ENCODE data around the gene ATP5PF. TPM values are rescaled to one million over a fixed set of nuclear protein-coding genes. Genes with fewer than 3 reads are reported as not detected.

Gene ATP5PF
- total RNA-seq, 1 donor, result 36.2 TPM

GRCh38 chr21:25710550-25710949 is 24.2 kb downstream of the ATP5PF start:
- no peak overlapping the region for H3K4me3 ChIP-seq (ENCODE audit: insufficient read depth, low read length)
- H2AFZ ChIP-seq (ENCODE audit: low read length), result no peak overlapping the region
- H3K27ac ChIP-seq (ENCODE audit: low read depth, low read length), result no peak overlapping the region
- no peaks in the 10 kb centered on the region for H3K9me3 ChIP-seq (ENCODE audit: low read depth, low read length)
- H4K20me1 ChIP-seq (ENCODE audit: insufficient read depth, low read length), result no peaks in the 10 kb centered on the region
- DNase-seq (ENCODE audit: insufficient read length, low spot score, missing footprints), result no peak
- H3K79me2 ChIP-seq (ENCODE audit: insufficient read depth, low read length), result no peaks in the 10 kb centered on the region
- no peak overlapping the region for H3K4me2 ChIP-seq (ENCODE audit: insufficient read depth, low read length)
- no peaks in the 10 kb centered on the region for H3K36me3 ChIP-seq (ENCODE audit: insufficient read depth, low read length)
- TF ChIP-seq CTCF (IDR thresholded peaks at IDR 0.05; ENCODE audit: extremely low read depth, low read depth, low read length), result no peak
- no peaks in the 10 kb centered on the region for H3K4me1 ChIP-seq (ENCODE audit: insufficient read depth, low read length)
- H3K27me3 ChIP-seq (ENCODE audit: insufficient read depth, low read length), result no peaks in the 10 kb centered on the region

- H3K4me3 ChIP-seq (ENCODE audit: insufficient read depth, low read length), result no peak overlapping the region
- no peaks in the 10 kb centered on the region for H3K9me3 ChIP-seq (ENCODE audit: low read depth, low read length)
- TF ChIP-seq CTCF (IDR thresholded peaks at IDR 0.05; ENCODE audit: extremely low read depth, low read depth, low read length), result no peak
- no peaks in the 10 kb centered on the region for H3K79me2 ChIP-seq (ENCODE audit: insufficient read depth, low read length)
- no peak overlapping the region for H3K4me2 ChIP-seq (ENCODE audit: insufficient read depth, low read length)
- H2AFZ ChIP-seq (ENCODE audit: low read length), result no peak overlapping the region
- no peak overlapping the region for H3K27ac ChIP-seq (ENCODE audit: low read depth, low read length)
- H3K27me3 ChIP-seq (ENCODE audit: insufficient read depth, low read length), result no peaks in the 10 kb centered on the region
- no peaks in the 10 kb centered on the region for H3K36me3 ChIP-seq (ENCODE audit: insufficient read depth, low read length)
- DNase-seq (ENCODE audit: insufficient read length, low spot score, missing footprints), result no peak
- no peaks in the 10 kb centered on the region for H3K4me1 ChIP-seq (ENCODE audit: insufficient read depth, low read length)
- no peaks in the 10 kb centered on the region for H4K20me1 ChIP-seq (ENCODE audit: insufficient read depth, low read length)
Measured at GRCh38 chr21:25709684-25710265, 24.9 kb downstream of the ATP5PF start.

DNA sequence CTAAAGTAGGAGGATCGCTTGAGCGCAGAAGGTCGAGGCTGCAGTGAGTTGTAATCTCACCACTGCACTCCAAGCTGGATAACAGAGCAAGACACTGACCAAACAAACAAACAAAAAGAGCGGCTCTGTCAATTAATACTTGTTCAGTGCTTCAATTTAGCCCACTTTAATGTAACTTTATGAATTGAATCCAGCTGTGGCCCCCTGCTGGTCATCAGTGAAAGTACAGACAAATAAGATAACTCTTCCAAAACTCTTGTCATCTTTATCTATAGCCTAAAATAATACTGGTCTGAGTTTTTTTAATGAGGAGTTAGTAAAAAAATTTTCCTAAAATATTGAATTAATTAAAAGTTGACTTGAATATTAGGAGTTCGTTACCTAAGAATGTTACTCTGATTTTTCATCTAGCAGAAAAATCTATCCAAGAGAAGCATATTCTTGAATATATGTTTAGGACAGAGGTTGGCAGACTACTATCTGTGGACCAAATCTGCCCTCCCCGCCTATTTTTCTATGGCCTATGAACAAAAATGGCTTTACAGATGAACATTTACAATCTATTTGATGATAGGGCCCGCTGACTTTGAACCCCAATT is 26.1 kb downstream of the ATP5PF start:
- Histone ChIP-seq H2AFZ (ENCODE audit: low read length) (no peak overlapping the region), H4K20me1 (ENCODE audit: insufficient read depth, low read length) (no peaks in the 10 kb centered on the region), H3K4me3 (ENCODE audit: insufficient read depth, low read length) (no peak overlapping the region), H3K4me1 (ENCODE audit: insufficient read depth, low read length) (no peaks in the 10 kb centered on the region), H3K9me3 (ENCODE audit: low read depth, low read length) (no peaks in the 10 kb centered on the region), H3K4me2 (ENCODE audit: insufficient read depth, low read length) (no peak overlapping the region), H3K27me3 (ENCODE audit: insufficient read depth, low read length) (no peaks in the 10 kb centered on the region), H3K27ac (ENCODE audit: low read depth, low read length) (no peak overlapping the region), H3K36me3 (ENCODE audit: insufficient read depth, low read length) (no peaks in the 10 kb centered on the region), H3K79me2 (ENCODE audit: insufficient read depth, low read length) (no peaks in the 10 kb centered on the region)
- TF ChIP-seq CTCF (IDR thresholded peaks at IDR 0.05; ENCODE audit: extremely low read depth, low read depth, low read length), result peak; percentile 76
- peak; percentile 49 for DNase-seq (ENCODE audit: insufficient read length, low spot score, missing footprints)

- no peaks in the 10 kb centered on the region for H3K27me3 ChIP-seq (ENCODE audit: insufficient read depth, low read length)
- no peaks in the 10 kb centered on the region for H3K36me3 ChIP-seq (ENCODE audit: insufficient read depth, low read length)
- H3K79me2 ChIP-seq (ENCODE audit: insufficient read depth, low read length), result no peaks in the 10 kb centered on the region
- no peaks in the 10 kb centered on the region for H3K9me3 ChIP-seq (ENCODE audit: low read depth, low read length)
- no peak overlapping the region for H3K27ac ChIP-seq (ENCODE audit: low read depth, low read length)
- H3K4me3 ChIP-seq (ENCODE audit: insufficient read depth, low read length), result no peak overlapping the region
- no peak overlapping the region for H2AFZ ChIP-seq (ENCODE audit: low read length)
- DNase-seq (ENCODE audit: insufficient read length, low spot score, missing footprints), result no peak
- peaks cover 3% of the 10 kb centered on the region for H3K4me1 ChIP-seq (ENCODE audit: insufficient read depth, low read length)
- H4K20me1 ChIP-seq (ENCODE audit: insufficient read depth, low read length), result no peaks in the 10 kb centered on the region
- no peak for TF ChIP-seq CTCF (IDR thresholded peaks at IDR 0.05; ENCODE audit: extremely low read depth, low read depth, low read length)
- no peak overlapping the region for H3K4me2 ChIP-seq (ENCODE audit: insufficient read depth, low read length)
Measured at GRCh38 chr21:25701529-25701928, 33.2 kb downstream of the ATP5PF start.
